ENCODE results near the gene POLG.

Gene POLG

DNA sequence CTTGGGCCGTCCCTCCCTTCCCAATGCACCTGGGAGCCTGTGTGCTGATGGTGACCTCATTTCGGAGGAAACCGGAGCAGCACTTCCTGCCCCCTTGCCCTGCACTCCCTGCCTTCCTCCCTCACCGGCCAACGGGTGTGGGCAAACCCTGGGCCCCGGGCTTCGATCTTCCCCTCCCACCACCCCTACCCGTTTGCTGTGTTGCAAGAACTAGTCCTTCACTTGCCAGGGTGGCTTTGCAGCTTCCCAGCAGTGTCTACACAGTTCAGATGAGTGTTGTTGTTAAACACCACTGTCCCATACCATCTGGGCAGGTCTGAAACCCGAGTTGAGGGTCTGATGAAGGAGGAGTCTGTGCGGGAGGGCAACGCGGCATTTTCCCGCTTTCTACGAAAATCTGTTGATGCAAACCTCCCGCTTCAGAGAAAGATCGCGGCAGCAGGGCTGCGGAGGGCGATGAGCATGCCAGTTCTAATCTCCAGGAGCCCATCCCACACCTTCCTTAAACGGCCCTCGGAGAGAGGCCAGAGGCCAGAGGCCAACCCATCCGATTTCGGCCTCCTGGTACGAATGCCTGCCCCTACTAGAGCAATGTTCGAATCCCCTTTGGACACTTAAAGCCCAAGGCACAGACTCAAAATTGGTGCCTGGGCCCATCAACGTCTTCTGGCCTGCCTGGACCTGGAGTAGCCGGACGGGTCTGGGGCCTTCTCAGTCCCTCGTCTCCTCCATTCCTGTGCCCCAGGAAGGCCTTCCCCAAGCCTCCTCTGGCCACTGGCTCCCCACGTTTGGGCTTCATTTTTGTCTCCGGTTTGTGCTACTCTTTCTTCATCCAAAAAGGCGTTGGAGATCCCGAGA, 35.7 kb upstream of the POLG start:
- no peak for DNase-seq (ENCODE audit: low read depth in 1 of 2, low spot score in 1 of 2)

DNA sequence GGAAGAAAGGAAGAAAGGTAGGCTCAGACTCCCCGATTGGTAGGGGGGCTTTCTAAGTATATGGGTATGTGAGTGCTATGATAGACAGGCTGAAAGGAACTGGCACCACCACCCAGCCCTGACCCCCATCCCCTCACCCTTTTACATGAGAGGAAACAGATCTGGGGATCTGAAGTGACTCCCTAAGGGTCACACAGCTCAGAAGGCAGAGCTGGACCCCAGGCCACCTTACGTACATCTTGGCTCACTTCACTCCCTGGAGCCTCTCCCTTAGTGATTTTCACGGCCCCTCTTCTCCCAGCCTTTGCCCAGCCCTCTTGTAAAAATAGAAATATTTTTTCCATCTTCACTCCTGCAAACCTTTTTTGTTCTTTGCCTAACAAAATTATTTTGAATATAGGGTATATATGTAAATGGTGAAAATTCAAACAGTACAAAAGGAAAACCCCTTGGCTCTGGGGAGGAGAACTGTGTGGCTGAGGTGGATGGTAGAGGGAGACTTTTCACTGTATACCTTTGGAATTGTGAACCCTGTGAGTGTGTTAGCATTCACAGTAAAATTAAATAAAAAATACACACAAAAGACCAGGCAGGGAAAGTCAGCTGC, 34.8 kb upstream of the POLG start:
- no peak for DNase-seq (ENCODE audit: low read depth in 1 of 2, low spot score in 1 of 2)

DNA sequence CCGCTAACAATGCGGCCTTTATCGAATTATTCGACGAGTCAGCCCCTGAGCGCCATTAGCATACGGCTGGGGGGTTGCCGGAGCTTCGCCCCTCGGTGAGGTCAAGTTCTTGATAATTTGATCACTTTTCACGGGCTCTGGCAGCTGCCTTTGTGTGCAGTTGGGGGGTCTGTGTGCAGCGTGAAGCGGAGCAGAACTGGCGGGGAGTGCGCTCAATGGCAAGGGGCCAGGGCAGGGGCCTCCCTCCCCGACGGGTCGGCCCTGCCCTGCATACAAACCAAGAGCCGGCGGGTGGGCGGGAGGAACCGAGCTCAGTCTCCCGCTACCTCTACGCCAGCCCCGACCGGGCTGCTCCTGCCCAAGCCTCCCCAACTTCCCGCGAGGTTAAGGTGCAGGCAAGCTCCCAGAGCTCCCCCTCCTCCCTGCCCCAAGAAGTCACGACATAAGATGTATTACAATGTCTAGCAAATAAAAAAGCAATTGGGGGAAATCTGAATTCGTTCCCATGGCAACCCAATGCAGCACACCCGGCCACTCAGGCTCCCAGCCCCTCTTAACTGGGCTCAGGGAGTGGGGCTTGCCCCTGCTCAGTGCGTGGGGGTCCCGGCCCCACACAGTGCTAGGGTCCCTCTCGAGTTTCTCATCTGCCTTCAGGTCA, 34.1 kb upstream of the POLG start:
- DNase-seq (ENCODE audit: low read depth in 1 of 2, low spot score in 1 of 2) = no peak

DNA sequence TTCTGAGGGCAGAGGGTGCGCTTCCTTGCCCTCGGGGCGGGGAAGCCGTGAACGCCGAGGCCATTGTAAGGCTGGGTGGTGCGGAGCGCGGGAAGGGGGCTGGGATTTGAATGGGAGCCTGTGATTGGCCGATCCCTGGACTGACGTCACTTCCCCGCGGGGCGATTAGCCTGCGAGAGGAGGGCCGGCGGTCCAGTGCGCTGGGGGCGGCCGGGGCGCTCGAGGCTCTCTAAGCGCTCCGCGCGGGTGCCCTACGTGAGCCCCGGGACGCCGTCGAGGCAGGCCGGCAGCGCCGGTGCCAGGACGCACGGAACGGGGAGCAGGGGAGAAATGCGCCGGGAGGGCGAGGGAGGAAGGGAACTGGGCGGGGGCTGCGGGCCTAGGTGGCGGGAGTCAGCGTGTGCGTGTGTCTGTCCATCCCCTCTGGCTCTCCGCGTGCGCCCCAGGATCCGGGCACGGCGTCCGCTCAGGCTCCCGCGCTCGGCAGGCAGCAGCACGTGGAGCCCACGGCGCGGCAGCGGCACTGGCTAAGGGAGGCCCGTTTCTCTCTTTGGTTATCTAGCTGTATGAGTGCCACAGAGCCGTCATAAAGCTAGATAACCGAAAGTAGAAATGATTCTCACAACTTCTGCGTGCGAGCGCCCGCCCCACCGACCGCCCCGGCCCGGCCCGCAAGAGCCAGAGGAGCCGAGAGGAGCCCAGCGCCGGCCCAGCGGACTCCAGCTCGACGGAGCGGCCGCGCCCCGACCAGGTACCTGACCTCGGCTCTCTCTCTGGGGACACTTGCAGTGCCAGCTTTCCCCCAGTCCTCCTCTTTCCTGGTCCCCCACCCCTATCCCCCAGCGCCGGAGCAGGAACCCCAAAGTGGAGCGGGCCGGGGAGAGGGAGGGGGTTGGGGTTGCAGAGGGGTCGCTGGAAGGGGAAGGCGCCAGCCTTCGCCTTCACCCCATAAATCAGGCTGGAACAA, 33.1 kb upstream of the POLG start:
- DNase-seq (ENCODE audit: low read depth in 1 of 2, low spot score in 1 of 2) = no peak

DNA sequence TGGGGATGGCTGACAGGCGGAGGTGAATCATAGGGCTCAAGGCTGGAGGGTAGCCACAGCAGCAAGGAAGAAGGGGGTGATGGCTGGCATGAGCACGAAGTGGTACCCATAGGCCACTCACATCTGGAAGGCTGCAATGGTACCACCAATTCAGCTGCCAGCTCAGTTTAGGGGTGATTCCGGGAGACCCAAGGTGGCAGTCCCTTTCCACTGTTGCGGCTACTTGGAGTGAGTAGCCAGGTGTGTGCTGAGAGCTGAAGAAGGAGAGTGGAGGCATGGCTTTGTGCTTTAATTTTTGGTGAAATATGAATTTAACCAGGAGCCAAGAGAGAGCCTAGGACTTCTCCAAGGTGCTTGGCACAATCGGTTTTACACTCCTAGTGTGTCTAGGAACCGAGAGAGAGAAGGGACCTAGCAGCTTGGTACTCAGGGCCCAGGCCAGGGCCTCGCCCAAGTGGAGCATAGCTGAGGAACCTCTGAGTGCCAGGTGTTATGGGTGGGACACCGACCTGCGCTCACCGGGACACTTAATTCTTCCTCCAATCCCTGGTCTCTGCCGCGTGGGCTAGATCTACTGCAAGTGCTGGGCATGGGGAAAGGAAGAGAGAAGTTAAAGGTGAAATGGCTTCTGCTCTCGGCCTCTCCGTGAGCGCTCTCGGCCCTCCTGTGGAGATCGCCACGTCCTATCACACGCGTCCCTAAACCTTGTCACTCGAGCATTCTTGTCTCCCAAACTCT, 32.2 kb upstream of the POLG start:
- no peak for DNase-seq (ENCODE audit: low read depth in 1 of 2, low spot score in 1 of 2)

DNA sequence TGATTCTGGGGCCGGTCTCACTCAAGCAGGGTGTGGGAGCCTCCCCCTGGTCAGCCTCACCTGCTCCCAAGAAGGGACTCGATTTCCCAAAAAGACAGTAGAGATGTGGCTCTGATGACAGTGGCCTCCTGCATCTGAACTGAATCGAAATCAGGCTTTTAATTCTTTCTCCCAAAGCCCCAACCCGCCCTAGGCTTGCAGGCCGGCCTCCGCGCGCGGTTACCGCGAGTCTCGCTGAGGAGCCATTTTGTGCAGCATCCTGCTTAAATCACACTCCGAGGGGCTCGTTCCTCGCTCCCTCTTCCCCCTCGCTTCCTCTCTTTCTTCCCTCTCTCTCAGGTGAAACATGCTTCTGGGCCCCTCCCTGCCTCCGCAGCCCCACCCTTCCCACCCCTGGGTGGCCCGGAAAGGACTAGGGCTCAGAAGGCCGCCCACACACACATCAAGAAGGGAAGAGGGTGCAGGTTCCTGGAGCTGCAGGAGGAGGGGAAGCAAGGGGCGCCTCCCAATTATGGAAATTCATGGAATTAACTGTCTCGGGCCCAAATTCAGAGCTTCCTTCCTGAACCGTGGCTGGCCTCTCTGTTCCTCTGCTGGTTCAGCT, 30.9 kb upstream of the POLG start:
- no peak for DNase-seq (ENCODE audit: low read depth in 1 of 2, low spot score in 1 of 2)

DNA sequence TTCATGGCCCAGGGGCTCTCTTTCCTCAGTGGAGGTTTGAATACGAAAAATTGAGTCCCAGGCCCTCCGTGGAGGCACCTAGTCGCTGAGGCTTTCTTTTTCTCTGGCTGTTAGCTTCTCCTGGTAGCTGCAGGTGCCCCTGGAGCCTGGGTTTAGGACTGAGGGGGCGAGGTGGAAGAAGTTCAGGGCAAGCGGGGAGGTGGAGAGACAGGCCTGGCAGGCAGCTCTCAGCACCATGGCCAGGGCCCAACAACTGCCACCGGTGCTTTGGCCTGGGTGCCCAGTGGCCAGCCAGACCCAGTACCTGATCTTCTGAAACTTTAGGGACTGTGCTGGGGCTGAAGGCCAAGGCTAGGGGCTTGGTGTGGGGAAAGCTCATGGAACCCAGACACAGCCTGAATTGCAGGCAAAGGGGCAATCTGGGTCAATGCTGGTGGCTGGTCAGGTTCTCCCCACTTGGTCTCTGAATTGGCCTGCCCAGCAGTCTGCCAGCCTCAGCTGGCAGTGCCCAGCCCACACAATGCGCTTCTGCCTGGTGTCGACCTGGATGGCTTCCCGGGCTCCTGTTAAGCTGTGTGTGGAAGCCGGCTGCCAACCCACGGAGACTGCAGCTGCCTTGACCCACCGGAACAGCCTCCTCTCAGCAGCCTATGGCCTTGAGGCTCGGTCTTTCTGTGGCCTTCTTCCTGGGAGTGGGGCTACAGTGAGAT, 30.3 kb upstream of the POLG start:
- DNase-seq (ENCODE audit: low read depth in 1 of 2, low spot score in 1 of 2) = no peak

DNA sequence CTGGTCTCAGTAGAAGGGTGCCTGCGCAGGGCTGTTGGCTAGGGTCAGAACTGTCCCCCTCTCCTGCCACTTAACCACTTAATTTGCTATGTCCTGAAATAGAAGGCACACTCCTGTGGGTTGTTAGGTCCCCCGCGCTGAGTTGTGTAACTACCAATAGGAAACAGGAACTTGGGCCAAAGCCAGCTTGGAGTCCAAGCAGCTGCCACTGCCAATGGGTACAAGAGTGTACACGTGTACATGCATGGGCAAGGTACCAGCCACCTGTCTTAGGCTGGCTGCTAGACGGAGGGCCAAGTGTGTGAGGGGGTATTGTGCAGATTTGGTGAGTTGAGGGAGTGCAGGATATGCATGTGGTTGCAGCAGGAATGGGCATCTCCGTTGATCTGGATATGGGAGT, 29.7 kb upstream of the POLG start:
- no peak for DNase-seq (ENCODE audit: low read depth in 1 of 2, low spot score in 1 of 2)

DNA sequence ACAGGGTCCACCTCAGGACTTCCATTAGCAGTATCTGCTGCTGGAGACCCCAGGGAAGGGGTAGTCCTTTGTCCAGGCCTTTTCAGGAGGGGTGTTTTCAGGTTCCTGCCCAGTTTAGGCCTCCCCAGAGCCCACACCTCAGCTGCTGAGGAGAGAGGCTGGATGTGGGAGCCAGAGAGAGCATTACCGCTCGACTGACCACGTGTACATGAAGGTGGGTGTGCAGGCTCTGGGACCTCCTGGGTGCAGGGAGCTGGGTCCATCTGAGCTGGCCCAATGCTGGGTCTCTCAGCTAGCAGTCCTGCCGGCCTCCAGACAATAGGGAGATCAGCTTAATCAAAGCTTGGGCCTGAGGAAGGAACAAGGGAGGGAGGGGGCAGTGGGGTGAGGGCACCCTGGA, 29.1 kb upstream of the POLG start:
- no peak for DNase-seq (ENCODE audit: low read depth in 1 of 2, low spot score in 1 of 2)

DNA sequence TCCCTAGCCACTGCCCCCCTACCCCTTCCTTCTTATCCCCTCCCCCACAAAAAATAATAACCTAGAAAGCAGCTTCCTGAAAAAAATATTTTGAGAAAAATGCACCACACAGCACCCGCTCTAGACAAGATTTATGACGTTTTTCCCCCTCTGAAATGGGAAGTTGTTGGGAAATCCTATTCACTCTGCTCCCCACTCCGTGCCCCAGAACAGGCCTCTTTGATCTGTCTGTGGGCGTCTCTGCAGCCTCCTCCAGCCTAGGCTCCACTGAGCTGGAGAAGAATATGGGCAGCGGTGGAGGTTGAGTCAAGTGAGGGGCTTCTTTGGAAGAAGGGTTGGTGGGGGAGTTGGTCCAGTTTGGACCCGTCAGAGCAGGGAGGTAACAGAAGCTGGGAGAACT, 28.5 kb upstream of the POLG start:
- no peak for DNase-seq (ENCODE audit: low read depth in 1 of 2, low spot score in 1 of 2)

DNA sequence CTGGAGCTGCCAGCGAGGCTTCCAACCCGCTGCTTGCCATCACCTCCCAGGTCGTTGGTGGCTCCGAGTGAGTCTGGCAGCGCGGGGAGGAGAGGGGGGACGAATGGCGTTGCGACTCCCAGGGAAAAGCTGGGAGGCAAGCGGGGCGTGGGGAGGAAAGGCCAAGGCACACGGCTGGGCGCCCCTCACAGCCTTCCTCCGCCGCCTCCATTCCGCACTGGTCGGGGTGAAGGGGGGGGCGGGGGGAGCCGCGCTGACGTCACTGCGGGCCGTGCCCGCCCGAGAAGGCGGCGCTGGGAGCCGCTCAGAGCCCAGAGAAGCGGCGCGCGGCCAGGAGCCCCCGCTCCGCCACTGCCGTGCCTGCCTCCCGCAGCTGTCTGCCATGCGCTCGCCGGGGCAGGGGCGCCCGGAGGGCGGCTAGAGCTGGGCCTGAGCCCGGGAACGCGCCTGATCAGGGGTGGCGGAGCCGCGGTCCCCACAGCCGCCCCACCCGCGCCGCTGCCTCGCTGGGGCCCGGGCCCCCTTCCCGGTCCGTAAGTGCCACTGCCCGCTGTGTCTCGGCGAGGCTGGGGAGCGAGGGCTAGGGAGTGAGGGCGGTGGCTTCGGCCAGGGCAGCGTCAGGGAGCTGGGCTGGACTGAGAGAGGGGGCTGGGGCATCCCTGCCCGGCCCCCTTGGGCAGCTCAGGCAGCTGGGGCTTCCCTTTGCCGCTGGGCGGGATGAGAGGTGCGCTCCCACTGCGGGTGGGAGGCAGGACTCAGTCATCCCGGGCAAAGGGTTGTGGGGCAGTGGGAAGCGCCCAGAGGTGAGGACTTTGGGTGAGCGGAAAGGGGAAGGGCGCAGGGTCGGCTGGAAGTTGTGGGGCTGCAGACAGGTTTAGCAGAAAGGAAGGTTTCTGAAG, 27.8 kb upstream of the POLG start:
- no peak for DNase-seq (ENCODE audit: low read depth in 1 of 2, low spot score in 1 of 2)

DNA sequence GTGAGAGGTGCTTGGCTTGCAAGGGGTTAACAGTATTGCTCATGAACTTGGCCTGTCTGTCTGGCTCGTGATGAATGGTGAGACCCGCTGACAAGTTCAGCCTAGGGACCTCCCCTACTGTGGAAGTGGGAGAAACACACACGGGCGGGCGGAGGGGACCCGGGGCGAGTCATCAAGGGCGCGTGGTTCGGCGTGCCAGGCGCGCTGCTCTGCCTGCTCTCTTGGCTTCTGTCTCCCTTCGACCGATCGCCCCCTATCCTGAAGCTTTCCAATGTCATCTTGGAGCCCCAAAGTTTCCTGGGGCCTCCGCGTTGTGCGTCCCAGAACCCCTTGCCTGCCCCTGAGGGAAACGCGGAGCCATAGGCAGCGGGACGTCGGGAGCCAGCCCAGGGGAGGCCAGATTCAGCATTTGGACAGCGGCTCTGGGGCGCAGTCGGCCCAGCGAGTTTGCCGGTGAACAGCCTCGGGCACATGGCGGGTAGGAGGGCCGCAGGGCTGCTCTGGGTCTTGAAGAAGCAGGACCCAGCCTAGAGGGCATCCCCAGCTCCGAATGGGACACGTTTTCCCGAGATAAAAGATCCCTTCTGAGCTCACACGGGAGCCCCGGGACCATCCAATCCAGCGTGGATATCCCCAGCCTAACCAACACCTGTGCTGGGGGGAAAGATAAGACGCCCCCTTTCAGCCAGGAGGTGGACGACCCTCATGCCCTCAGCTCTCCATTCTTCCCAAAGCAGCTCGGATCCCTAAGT, 27.0 kb upstream of the POLG start:
- peak; percentile 33 to 41 for DNase-seq (ENCODE audit: low read depth in 1 of 2, low spot score in 1 of 2)

DNA sequence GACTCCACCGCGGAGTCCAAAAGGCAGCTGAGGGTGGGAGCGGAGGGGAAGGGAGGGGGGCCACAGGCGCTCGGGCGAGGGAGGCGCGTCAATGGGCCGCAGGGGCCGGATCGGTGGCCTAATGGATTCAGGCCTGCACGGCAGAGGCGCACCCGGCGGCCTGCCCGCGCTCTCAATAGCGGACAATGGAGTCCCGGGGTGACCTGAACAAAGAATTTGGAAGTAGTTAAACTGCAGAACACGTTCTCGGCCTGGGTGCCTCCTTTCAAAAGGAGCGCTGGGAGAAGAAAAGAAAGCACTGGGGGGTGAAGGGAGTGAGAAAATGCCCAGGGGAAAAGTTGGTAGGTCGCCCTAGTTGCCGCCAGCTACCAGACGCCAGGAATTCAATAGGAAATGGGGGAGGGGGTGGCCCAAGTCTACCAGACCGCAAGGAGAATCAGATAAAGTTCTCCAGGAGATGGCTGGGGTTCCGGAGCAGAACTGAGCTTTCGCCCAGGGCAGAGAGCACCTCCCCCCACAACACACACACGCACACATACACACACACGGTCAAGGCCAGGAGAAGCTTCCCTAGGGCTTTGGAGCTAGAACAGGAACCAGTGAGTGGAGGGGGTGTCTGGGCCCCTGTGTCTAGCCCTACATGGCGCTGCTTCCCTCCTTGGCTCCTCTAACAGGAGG, 25.8 kb upstream of the POLG start:
- DNase-seq (ENCODE audit: low read depth in 1 of 2, low spot score in 1 of 2) = no peak

DNA sequence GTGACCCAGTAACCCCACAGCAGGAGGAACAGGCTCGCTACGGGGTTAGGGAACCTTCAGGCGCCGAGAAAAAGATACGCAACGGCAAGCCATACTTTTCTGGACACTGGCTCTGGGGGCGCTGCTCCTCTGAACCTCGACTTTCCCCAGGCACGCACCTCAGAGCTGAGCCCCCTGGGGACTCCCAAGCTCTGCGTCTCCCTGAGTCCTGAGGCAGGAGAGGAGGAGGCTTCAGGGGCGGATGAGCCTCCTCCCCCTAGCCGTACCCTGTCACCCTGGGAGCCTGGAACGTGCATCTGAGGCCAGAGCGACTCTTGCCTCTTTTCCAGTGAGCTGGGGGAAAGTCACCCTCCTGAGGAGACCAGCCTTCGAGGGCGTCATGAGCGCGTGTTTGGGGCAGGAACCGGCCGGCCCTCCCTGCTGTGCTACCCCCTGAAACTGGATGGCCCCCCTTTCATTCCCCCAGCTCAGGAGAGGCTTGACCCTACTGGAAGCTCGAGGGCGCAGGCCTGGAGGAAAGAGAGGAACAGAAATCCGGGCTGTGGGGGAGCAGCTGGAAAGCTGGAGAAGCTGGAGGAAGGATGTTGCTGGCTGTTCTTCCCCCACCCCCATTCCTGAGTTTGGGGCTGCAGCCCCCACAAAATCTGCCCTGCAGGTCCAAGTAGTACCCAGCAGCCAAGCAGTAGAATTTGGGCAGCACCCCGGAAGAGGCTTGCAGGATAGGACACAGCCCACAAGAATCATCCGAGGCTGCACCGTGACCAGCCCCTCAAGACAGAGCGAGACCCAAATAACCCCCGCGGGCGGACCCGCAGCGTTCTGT, 25.1 kb upstream of the POLG start:
- DNase-seq (ENCODE audit: low read depth in 1 of 2, low spot score in 1 of 2) = no peak

DNA sequence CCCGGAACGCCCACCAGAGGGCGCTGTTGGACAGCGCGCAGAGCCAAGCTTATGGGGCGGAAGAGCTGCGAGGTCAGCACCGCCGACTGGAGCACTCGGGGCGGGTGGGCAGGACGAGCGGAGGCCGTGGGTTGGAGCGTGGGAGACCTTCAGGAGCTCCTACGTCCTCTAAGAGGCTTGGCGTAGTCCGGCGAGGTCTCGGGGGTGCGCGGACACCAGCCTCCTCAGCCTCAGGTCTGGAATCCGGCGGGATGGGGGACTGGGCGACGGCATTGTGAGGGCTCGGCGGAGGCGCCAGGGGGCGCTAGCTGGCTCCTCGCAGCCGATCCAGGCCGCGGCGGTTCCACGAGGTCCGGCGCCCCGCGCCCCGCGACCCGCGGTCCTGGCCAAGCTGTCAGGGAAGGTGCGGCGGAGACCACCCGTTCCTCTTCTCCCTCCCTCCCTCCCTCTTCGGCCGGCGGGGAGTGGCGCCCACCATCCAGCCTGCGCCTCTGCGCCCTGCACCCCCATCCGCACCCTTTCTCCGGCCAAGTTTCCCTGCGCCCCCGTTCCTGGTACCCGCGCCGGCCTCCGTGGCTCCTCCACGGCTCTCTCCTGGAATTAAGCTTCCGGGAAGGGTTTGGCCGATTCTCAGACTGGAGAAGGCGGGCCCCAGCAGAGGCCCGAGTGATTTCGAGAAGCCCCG, 24.3 kb upstream of the POLG start:
- peak; percentile 77 to 79 for DNase-seq (ENCODE audit: low read depth in 1 of 2, low spot score in 1 of 2)

DNA sequence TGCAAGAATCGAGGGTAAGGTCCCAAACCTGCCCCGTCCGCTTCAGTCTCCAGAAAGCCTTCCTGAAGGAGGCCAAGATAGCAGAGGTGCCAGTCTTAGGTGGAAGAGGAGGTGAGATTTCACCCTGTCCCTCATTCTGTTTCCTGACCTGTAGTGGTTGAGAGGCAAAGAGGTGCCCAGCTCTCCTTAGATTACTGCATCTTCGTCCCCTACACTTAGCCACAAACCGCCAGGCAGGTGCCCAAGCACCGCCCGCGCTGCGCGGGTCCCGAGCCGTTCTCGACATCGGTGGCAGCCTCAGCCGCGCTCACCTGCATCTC, 23.8 kb upstream of the POLG start:
- no peak for DNase-seq (ENCODE audit: low read depth in 1 of 2, low spot score in 1 of 2)
